GM10266 (cell line): ENCODE measurements around the gene NCOA5.
A peak's percentile ranks its signal among the peaks of the same experiment; 100 is the strongest.
"Not testable (repeated sequence)": the region's sequence is repeated elsewhere in the genome, so short reads cannot be mapped to it uniquely, and the experiment has no call there.

Experiments used
- DNase-seq: peaks from one replicate; pipeline ENCODE4 v3.0.0; 2012; ENCODE audit errors: extremely low spot score
- CTCF ChIP-seq: IDR thresholded peaks from 2 replicates; pipeline ENCODE4 v1.5.1; 2012; ENCODE audit warnings: mild to moderate bottlenecking, low read depth; ENCODE audit not compliant: control insufficient read depth, insufficient read depth; ENCODE audit errors: missing control alignments

NCOA5 gene

DNA sequence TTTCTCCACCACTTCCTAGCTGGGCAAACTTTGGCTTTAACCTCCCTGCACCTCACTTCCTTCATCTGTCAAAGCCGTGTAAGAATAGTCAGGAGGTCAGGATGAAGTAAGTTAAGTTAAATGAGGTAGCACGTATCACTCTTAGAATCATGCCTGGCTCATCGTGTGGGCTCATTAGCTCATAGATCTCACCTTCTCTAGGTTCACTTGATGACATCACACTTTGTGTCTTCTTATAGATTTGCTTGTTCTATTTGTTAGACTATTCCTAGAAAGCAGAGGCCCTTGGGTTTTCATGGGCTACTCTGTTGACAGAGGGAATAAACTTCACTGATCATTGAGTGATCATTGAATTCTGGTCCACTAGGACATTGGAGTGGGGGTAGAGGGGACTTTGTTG lies 12.2 kb upstream of the NCOA5 start:
- TF ChIP-seq CTCF = no peak
- DNase-seq = no peak

DNA sequence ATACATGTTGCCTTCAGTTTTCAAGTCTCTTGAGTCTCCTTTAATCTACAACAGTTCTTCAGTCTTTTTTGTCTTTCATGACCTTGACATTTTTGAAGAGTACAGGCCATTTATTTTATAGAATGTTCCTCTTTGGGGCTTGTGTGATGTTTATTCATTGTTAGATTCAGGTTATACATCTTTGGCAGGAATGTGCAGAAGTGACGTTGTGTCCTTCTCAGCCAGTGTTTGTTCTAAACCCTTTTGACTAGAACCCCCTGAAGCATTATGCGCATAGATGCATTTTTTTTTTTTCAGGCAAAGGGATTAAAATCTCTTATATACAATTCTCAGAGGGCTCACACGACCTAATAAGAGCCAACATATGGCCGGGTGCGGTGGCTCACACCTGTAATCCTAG lies 11.2 kb upstream of the NCOA5 start:
- TF ChIP-seq CTCF = no peak
- no peak for DNase-seq

DNA sequence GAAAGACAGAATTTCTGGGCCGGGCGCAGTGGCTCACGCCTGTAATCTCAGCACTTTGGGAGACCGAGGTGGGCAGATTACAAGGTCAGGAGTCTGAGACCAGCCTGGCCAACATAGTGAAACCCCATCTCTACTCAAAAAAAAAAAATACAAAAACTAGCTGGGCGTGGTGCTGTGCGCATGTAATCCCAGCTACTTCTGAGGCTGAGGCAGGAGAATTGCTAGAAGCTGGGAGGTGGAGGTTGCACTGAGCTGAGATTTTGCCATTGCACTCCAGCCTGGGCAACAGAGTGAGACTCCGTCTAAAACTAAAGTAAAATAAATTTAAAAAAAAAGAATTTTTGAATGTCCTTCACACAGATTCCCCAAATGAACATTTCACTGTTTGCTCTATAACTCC lies 10.7 kb upstream of the NCOA5 start:
- DNase-seq = not testable (repeated sequence)

GRCh38 chr20:46099491-46100287 lies 9.9 kb upstream of the NCOA5 start:
- peak; percentile 61 for TF ChIP-seq CTCF
- no peak for DNase-seq

DNA sequence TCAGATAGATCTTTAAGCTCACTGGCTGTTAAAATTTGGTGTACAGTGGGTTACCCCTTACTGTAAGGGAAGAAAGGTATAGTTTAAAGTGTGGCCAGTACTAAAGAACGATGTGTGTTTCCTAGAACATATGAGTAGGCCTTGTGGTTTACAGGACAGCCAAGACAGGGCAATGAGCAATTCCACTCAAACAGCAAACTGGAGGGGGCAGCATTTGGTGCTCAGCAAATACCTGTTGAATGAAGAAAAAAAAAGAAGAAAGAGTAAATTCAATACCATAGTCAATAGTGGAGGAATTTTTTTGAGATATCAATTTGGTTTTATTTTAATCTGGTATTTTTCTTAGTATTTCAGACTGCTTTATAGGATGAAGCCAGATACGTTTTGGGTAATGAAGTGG lies 3.8 kb upstream of the NCOA5 start:
- DNase-seq = no peak
- TF ChIP-seq CTCF = no peak

GRCh38 chr20:46091622-46092535 lies 2.1 kb upstream of the NCOA5 start:
- DNase-seq = not testable (repeated sequence)

- TF ChIP-seq CTCF = no peak
- DNase-seq = no peak
Observed at GRCh38 chr20:46089167-46089416, 670 bp downstream of the NCOA5 start.

DNA sequence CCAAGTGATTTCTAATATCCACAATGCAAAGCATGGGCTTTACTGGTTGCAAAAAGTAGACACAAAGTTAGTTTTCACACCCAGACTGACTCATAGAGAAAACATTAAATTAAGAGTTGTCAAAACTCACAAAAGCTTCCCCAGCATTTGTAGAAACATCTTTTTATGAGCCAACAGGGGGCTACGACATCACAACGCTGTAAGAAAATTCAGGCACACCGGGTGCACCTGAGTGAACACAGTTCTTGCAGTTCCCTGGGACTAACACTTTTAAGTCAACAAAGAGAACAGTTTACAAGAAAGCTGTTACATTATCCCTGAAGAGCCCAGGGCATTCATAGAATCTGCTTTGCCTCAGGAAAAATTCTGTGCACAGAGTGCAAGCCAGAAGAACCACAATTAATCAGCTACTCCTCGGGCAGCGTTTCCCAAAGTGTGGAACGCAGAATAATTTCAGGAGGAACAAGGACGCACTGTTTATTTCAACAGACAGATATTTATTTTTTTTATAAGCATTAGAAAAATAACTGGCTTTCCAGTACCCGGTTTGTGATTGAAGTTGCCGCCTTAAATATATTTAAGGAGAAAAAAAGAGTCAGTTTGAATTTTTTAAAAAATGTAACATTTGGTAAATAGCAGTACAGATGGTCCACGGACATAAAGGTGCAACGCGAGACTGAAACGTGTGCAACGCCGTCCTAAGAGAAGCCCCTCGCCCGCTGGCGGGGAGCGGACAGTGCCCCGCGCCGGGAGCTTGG lies 1.2 kb downstream of the NCOA5 start:
- TF ChIP-seq CTCF = no peak
- DNase-seq = peak; percentile 26
